HepG2 (cell line): ENCODE results near the gene HECTD1. TPM values are rescaled to one million over a fixed set of nuclear protein-coding genes. Genes with fewer than 3 reads are reported as not detected.

Source experiments
- AFF4 ChIP-seq: sonication (generic); formaldehyde crosslinking; IDR thresholded peaks from 2 replicates; pipeline ENCODE4 v1.4.0; 2020; ENCODE audit warnings: missing genetic modification reagents
- CENPT ChIP-seq: sonication (generic); formaldehyde crosslinking; IDR thresholded peaks from 2 replicates; pipeline ENCODE4 v1.8.0; 2022; ENCODE audit warnings: low read depth, mild to moderate bottlenecking, moderate library complexity, missing genetic modification reagents
- ELF1 ChIP-seq: sonication (generic); formaldehyde crosslinking; IDR thresholded peaks from 2 replicates; pipeline ENCODE4 v1.4.0; 2020; ENCODE audit warnings: missing genetic modification reagents
- ETV5 ChIP-seq: IDR thresholded peaks from 2 replicates; pipeline ENCODE4 v1.6.1; 2018; ENCODE audit warnings: missing biosample characterization, missing genetic modification reagents, inconsistent platforms, borderline replicate concordance
- FLYWCH1 ChIP-seq: sonication (generic); formaldehyde crosslinking; IDR thresholded peaks from 2 replicates; pipeline ENCODE4 v1.8.1; 2023; ENCODE audit warnings: mild to moderate bottlenecking, missing genetic modification reagents
- HNRNPLL ChIP-seq: fragments of 200-400 bp; formaldehyde crosslinking; IDR thresholded peaks from 2 replicates; pipeline ENCODE4 v1.6.1; 2017; ENCODE audit warnings: mild to moderate bottlenecking, low read depth, low read length; ENCODE audit not compliant: poor library complexity, severe bottlenecking
- MTA3 ChIP-seq: sonication (generic); formaldehyde crosslinking; IDR thresholded peaks from 2 replicates; pipeline ENCODE4 v1.4.0; 2020; ENCODE audit warnings: missing genetic modification reagents
- MYNN ChIP-seq: sonication (generic); formaldehyde crosslinking; IDR thresholded peaks from 2 replicates; pipeline ENCODE4 v1.4.0; 2020; ENCODE audit warnings: mild to moderate bottlenecking, low read depth, missing genetic modification reagents
- PHF21A ChIP-seq: sonication (generic); formaldehyde crosslinking; IDR thresholded peaks from 2 replicates; pipeline ENCODE4 v1.5.0; 2020; ENCODE audit warnings: mild to moderate bottlenecking, missing genetic modification reagents
- PHF8 ChIP-seq: sonication (generic); formaldehyde crosslinking; IDR thresholded peaks from 2 replicates; pipeline ENCODE4 v1.5.0; 2020; ENCODE audit warnings: missing genetic modification reagents
- POGZ ChIP-seq: sonication (generic); formaldehyde crosslinking; IDR thresholded peaks from 2 replicates; pipeline ENCODE4 v1.4.0; 2020; ENCODE audit warnings: mild to moderate bottlenecking, missing genetic modification reagents
- TARDBP ChIP-seq: sonication (generic); formaldehyde crosslinking; IDR thresholded peaks from 2 replicates; pipeline ENCODE4 v1.8.0; 2022; ENCODE audit warnings: mild to moderate bottlenecking, missing genetic modification reagents
- TBX2 ChIP-seq: sonication (generic); formaldehyde crosslinking; IDR thresholded peaks from 2 replicates; pipeline ENCODE4 v1.5.0; 2020; ENCODE audit warnings: missing genetic modification reagents, mild to moderate bottlenecking, borderline replicate concordance
- TEAD2 ChIP-seq: sonication (generic); formaldehyde crosslinking; IDR thresholded peaks from 2 replicates; pipeline ENCODE4 v1.9.0; 2021; ENCODE audit warnings: missing genetic modification reagents
- ZBTB44 ChIP-seq: sonication (generic); formaldehyde crosslinking; IDR thresholded peaks from 2 replicates; pipeline ENCODE4 v1.4.0; 2020; ENCODE audit warnings: missing genetic modification reagents
- ZC3H13 ChIP-seq: sonication (generic); formaldehyde crosslinking; IDR thresholded peaks from 2 replicates; pipeline ENCODE4 v1.8.1; 2023; ENCODE audit warnings: mild to moderate bottlenecking, missing genetic modification reagents, moderate library complexity
- ZFP36 ChIP-seq: fragments of 150-350 bp; IDR thresholded peaks from 2 replicates; pipeline ENCODE4 v1.6.1; 2018; ENCODE audit warnings: borderline replicate concordance, low read length, low read depth; ENCODE audit not compliant: partially characterized antibody
- ZNF362 ChIP-seq: sonication (generic); formaldehyde crosslinking; IDR thresholded peaks from 2 replicates; pipeline ENCODE4 v1.4.0; 2020; ENCODE audit warnings: missing genetic modification reagents, mild to moderate bottlenecking, borderline replicate concordance
- ZNF484 ChIP-seq: sonication (generic); formaldehyde crosslinking; IDR thresholded peaks from 2 replicates; pipeline ENCODE4 v1.5.1; 2020; ENCODE audit warnings: mild to moderate bottlenecking, low read depth, missing genetic modification reagents, borderline replicate concordance
- ZNF543 ChIP-seq: sonication (generic); formaldehyde crosslinking; IDR thresholded peaks from 2 replicates; pipeline ENCODE4 v1.4.0; 2020; ENCODE audit warnings: mild to moderate bottlenecking, missing genetic modification reagents
- ZZZ3 ChIP-seq: sonication (generic); formaldehyde crosslinking; IDR thresholded peaks from 2 replicates; pipeline ENCODE4 v1.4.0; 2020; ENCODE audit warnings: missing genetic modification reagents, mild to moderate bottlenecking, borderline replicate concordance
- polyA plus RNA-seq, 8 experiments: library from polyadenylated mRNA; depleted of rRNA in 3 of 8; stranded (reverse) in 7 of 8; unstranded in 1 of 8; fragments of >200 nt; fragmentation: Illumina TruSeq in 4 of 8; extraction: Trizol in 4 of 8; gene quantifications; 2 replicates each; pipeline versions ENCODE4 v1.2.1 to v1.2.3, GENCODE V29; 2011 to 2016; ENCODE audit warnings: low read depth in 4 of 8, missing spikeins in 1 of 8, mixed read lengths in 1 of 8; ENCODE audit not compliant: insufficient read depth in 1 of 8
- total RNA-seq, 5 experiments: library from RNA; depleted of rRNA; stranded (reverse); fragments of >200 nt; fragmentation: Illumina TruSeq; extraction: Trizol; gene quantifications; 2 replicates each; pipeline ENCODE4 v1.2.3, GENCODE V29; 2016; ENCODE audit warnings: low read depth in 1 of 5

Gene HECTD1
- total and polyA plus RNA-seq, 2 of the 13 experiments (the other 11 are each of a cell fraction or from before 2014, with no cell fraction given): 312 to 560 TPM

GRCh38 chr14:31207755-31208545 lies at the start of gene HECTD1 (continued):
- peak; percentile 99 for TF ChIP-seq POGZ (CRISPR knock-in tag)
- peak; percentile 96 for TF ChIP-seq TARDBP
- TF ChIP-seq ZNF362 (CRISPR knock-in tag): peak; percentile 50; the same call in 1 of the 2 replicates
- TF ChIP-seq AFF4 (CRISPR knock-in tag): peak; percentile 95
- TF ChIP-seq ZBTB44: peak; percentile 97
- peak; percentile 99 for TF ChIP-seq ZC3H13 (CRISPR knock-in tag)
- TF ChIP-seq TBX2 (CRISPR knock-in tag): peak; percentile 98
- TF ChIP-seq TEAD2: peak; percentile 83; the same call in 1 of the 2 replicates
- TF ChIP-seq HNRNPLL: peak; percentile 97
- TF ChIP-seq MYNN: peak; percentile 95
- TF ChIP-seq PHF8 (CRISPR knock-in tag): peak; percentile 98
- peak; percentile 98 for TF ChIP-seq ZZZ3 (CRISPR knock-in tag)
- TF ChIP-seq MTA3 (CRISPR knock-in tag): peak; percentile 83; the same call in 1 of the 2 replicates
- peak; percentile 96 for TF ChIP-seq ELF1 (CRISPR knock-in tag)
- TF ChIP-seq PHF21A (CRISPR knock-in tag): no peak
- peak; percentile 97 for TF ChIP-seq ETV5 (CRISPR knock-in tag)
- no peak for TF ChIP-seq ZFP36
- TF ChIP-seq ZNF484 (CRISPR knock-in tag): no peak; the same call in 1 of the 2 replicates
- TF ChIP-seq ZNF543 (CRISPR knock-in tag): peak; percentile 99
- TF ChIP-seq FLYWCH1: no peak
- peak; percentile 100 for TF ChIP-seq CENPT
